GM23338 (cell line): ENCODE measurements around the gene NOS2. TPM values are rescaled to one million over a fixed set of nuclear protein-coding genes. Genes with fewer than 3 reads are reported as not detected.
A peak's percentile ranks its signal among the peaks of the same experiment; 100 is the strongest.

Source experiments
- ATAC-seq: fragments of 200-7000 bp; cut with Tn5 transposase; 3 replicates; pipeline ENCODE4 v1.9.1; 2020
- DNase-seq: peaks from one replicate; pipeline ENCODE4 v3.0.0-alpha.2; 2015; ENCODE audit warnings: low spot score
- H2AFZ ChIP-seq: fragments of 200-600 bp; sonication (generic); 2 replicates; pipeline ENCODE4 v1.8.0; 2016; ENCODE audit warnings: antibody characterized with exemption, mild to moderate bottlenecking, moderate library complexity
- H3F3A ChIP-seq: fragments of 200-600 bp; sonication (generic); replicated peaks from 2 replicates; pipeline ENCODE4 v1.8.0; 2017; ENCODE audit warnings: antibody characterized with exemption, mixed run types, low read depth
- H3K27ac ChIP-seq: fragments of 200-600 bp; sonication (generic); 2 replicates; pipeline ENCODE4 v1.6.1; 2016; ENCODE audit warnings: low read depth
- H3K27me3 ChIP-seq: fragments of 200-600 bp; sonication (generic); 2 replicates; pipeline ENCODE4 v1.8.0; 2016; ENCODE audit warnings: mild to moderate bottlenecking, mixed run types, moderate library complexity; ENCODE audit not compliant: insufficient read depth
- H3K36me3 ChIP-seq: fragments of 200-600 bp; sonication (generic); 2 replicates; pipeline ENCODE4 v1.8.0; 2016; ENCODE audit warnings: mild to moderate bottlenecking; ENCODE audit not compliant: insufficient read depth
- H3K4me1 ChIP-seq: fragments of 200-600 bp; sonication (generic); 2 replicates; pipeline ENCODE4 v1.8.0; 2016; ENCODE audit warnings: mild to moderate bottlenecking, moderate library complexity; ENCODE audit not compliant: insufficient read depth
- H3K4me2 ChIP-seq: fragments of 200-600 bp; sonication (generic); 2 replicates; pipeline ENCODE4 v1.7.1; 2017; ENCODE audit warnings: mixed run types
- H3K4me3 ChIP-seq: fragments of 200-600 bp; sonication (generic); 2 replicates; pipeline ENCODE4 v1.6.1; 2016; ENCODE audit warnings: mixed run types
- H3K79me2 ChIP-seq: fragments of 200-600 bp; sonication (generic); replicated peaks from 2 replicates; pipeline ENCODE4 v1.8.0; 2017; ENCODE audit warnings: mild to moderate bottlenecking; ENCODE audit not compliant: insufficient read depth
- H3K9me2 ChIP-seq: fragments of 200-600 bp; sonication (generic); 2 replicates; pipeline ENCODE4 v1.8.0; 2017; ENCODE audit not compliant: insufficient read depth
- H4K20me1 ChIP-seq: fragments of 200-600 bp; sonication (generic); replicated peaks from 2 replicates; pipeline ENCODE4 v1.8.0; 2017; ENCODE audit warnings: mild to moderate bottlenecking; ENCODE audit not compliant: insufficient read depth
- H3K27ac Mint-ChIP-seq: 2 replicates; pipeline ENCODE4 v1.8.0; 2020; ENCODE audit warnings: inconsistent platforms, mild to moderate bottlenecking, moderate library complexity, mixed read lengths
- H3K27me3 Mint-ChIP-seq: 3 replicates; pipeline ENCODE4 v1.8.0; 2022; ENCODE audit warnings: low read depth, mild to moderate bottlenecking, moderate library complexity, mixed read lengths, inconsistent platforms; ENCODE audit not compliant: insufficient read depth, poor library complexity
- H3K36me3 Mint-ChIP-seq: 3 replicates; pipeline ENCODE4 v1.8.0; 2021; ENCODE audit warnings: low read depth, mild to moderate bottlenecking, inconsistent platforms, moderate library complexity, mixed read lengths
- H3K4me1 Mint-ChIP-seq: 3 replicates; pipeline ENCODE4 v1.8.0; 2020; ENCODE audit warnings: mild to moderate bottlenecking, inconsistent platforms, mixed read lengths
- H3K4me3 Mint-ChIP-seq: 3 replicates; pipeline ENCODE4 v1.8.0; 2021; ENCODE audit warnings: moderate library complexity, mild to moderate bottlenecking, inconsistent platforms, mixed read lengths
- H3K9me3 Mint-ChIP-seq: 3 replicates; pipeline ENCODE4 v1.8.0; 2020; ENCODE audit warnings: moderate library complexity, mild to moderate bottlenecking, inconsistent platforms, mixed read lengths
- CREB1 ChIP-seq: fragments of 250-450 bp; sonication (Bioruptor Pico); IDR thresholded peaks from 2 replicates; pipeline ENCODE4 v1.5.0; 2020; ENCODE audit warnings: low read depth, mild to moderate bottlenecking, moderate library complexity
- EZH2 ChIP-seq: fragments of 200-600 bp; sonication (generic); IDR thresholded peaks from one replicate; pipeline ENCODE4 v1.8.0; 2017; ENCODE audit warnings: antibody characterized with exemption, mild to moderate bottlenecking, low read depth; ENCODE audit not compliant: unreplicated experiment
- EZH2phosphoT487 ChIP-seq: fragments of 200-600 bp; sonication (generic); IDR thresholded peaks from one replicate; pipeline ENCODE4 v1.8.1; 2018; ENCODE audit warnings: antibody characterized with exemption; ENCODE audit not compliant: unreplicated experiment
- NANOG ChIP-seq: IDR thresholded peaks from 2 replicates; pipeline ENCODE4 v1.6.1; 2016; ENCODE audit warnings: antibody characterized with exemption, borderline replicate concordance
- STAT1 ChIP-seq: IDR thresholded peaks from one replicate; pipeline ENCODE4 v1.6.1; 2016; ENCODE audit warnings: antibody characterized with exemption; ENCODE audit not compliant: unreplicated experiment
- ZNF114 ChIP-seq: fragments of 250-450 bp; sonication (Bioruptor Pico); IDR thresholded peaks from 2 replicates; pipeline ENCODE4 v1.5.0; 2020; ENCODE audit warnings: mild to moderate bottlenecking, moderate library complexity
- ZNF331 ChIP-seq: fragments of 250-450 bp; sonication (Bioruptor Pico); IDR thresholded peaks from 2 replicates; pipeline ENCODE4 v1.5.0; 2020; ENCODE audit warnings: low read depth, mild to moderate bottlenecking, moderate library complexity
- polyA plus RNA-seq: library from polyadenylated mRNA; unstranded; fragments of >200 nt; fragmentation: Nextera tagmentation; extraction: Ambion mirVana; gene quantifications from 2 replicates; pipeline ENCODE4 v1.2.1, GENCODE V29; 2016
- total RNA-seq: library from RNA; depleted of rRNA; stranded (reverse); fragments of >200 nt; shearing (Covaris generic); gene quantifications from 2 replicates; pipeline ENCODE4 v1.2.3, GENCODE V29; 2014
- TF ChIP-seq, protein P1 (sequence below), 2 experiments: fragments of 200-600 bp in 1 of 2; sonication (generic) in 1 of 2; conservative IDR thresholded peaks; 2 replicates each; pipeline versions ENCODE4 v1.5.1 to v1.6.1; 2016 to 2017; ENCODE audit warnings: antibody characterized with exemption in 2 of 2, low read depth in 2 of 2, mild to moderate bottlenecking in 2 of 2, moderate library complexity in 1 of 2

NOS2 gene
- total and polyA plus RNA-seq, 2 experiments from 2014 or later, result 0.44 to 2.7 TPM

DNA sequence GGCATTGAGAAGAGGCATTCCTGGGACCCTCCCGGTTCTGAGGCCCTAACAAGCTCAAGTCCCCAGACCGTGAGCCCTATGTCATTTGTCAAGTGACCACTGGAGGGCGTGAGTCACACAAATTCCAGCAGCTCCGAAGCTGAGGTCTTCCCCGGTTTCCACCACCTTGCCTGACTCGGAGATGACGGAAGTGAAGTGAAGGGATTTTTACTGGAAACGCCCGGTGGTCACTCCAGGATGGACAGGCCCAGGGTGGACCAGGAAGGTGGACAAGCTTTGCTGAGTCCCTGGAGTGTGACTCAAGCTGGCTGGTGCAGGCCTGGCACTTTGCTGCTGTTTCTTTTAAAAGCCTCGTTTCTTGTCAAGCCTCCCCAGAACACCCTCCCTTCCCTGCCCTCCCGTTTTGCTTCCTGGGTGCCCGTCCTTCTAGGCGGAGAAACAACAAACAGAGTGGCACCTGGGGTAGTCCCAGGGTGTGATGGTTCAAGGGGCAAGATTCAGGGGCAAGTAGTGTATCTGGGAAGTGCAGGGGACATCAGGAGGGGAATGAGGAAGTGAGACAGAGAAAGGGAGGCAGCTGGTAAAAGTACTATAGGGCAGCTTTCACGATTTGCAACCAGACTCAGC, 5.3 kb upstream of the NOS2 start:
- Histone ChIP-seq H4K20me1 (no peaks in the 10 kb centered on the region), H3F3A (no peaks in the 10 kb centered on the region), H3K4me1 (no peaks in the 10 kb centered on the region; the same call in 1 of the 2 replicates), H3K27ac (no peak overlapping the region), H3K36me3 (no peaks in the 10 kb centered on the region), H2AFZ (peak overlapping the region; percentile 97), H3K4me2 (peak overlapping the region; percentile 56), H3K79me2 (no peaks in the 10 kb centered on the region), H3K4me3 (peak overlapping the region; percentile 6; the same call in 1 of the 2 replicates), H3K27me3 (no peaks in the 10 kb centered on the region), H3K9me2 (peaks cover 4% of the 10 kb centered on the region; the same call in 1 of the 2 replicates)
- Mint-ChIP-seq H3K27me3 (peaks cover 14% of the 10 kb centered on the region), H3K27ac (no peak overlapping the region), H3K9me3 (peaks cover 11% of the 10 kb centered on the region; the same call in 2 of the 3 replicates), H3K4me1 (peaks cover 24% of the 10 kb centered on the region), H3K36me3 (no peaks in the 10 kb centered on the region), H3K4me3 (peak overlapping the region; percentile 32; the same call in 1 of the 3 replicates)
- peak; percentile 90 for ATAC-seq
- TF ChIP-seq, protein P1, sequence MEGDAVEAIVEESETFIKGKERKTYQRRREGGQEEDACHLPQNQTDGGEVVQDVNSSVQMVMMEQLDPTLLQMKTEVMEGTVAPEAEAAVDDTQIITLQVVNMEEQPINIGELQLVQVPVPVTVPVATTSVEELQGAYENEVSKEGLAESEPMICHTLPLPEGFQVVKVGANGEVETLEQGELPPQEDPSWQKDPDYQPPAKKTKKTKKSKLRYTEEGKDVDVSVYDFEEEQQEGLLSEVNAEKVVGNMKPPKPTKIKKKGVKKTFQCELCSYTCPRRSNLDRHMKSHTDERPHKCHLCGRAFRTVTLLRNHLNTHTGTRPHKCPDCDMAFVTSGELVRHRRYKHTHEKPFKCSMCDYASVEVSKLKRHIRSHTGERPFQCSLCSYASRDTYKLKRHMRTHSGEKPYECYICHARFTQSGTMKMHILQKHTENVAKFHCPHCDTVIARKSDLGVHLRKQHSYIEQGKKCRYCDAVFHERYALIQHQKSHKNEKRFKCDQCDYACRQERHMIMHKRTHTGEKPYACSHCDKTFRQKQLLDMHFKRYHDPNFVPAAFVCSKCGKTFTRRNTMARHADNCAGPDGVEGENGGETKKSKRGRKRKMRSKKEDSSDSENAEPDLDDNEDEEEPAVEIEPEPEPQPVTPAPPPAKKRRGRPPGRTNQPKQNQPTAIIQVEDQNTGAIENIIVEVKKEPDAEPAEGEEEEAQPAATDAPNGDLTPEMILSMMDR (conservative IDR thresholded peaks at IDR 0.05; ENCODE audit: low read depth in 2 of 2), result peak; percentile 77 to 92
- TF ChIP-seq ZNF114 (no peak), EZH2phosphoT487 (no peak), STAT1 (no peak), NANOG (no peak), CREB1 (no peak), EZH2 (no peak), ZNF331 (no peak)
- peak; percentile 94 for DNase-seq

- H3K27me3 Mint-ChIP-seq, result peaks cover 10% of the 10 kb centered on the region
Observed at GRCh38 chr17:27804113-27804512, 3.8 kb upstream of the NOS2 start.

More at GRCh38 chr17:27804113-27804512, 3.8 kb upstream of the NOS2 start:
- ATAC-seq (peak; percentile 62), DNase-seq (peak; percentile 45)
- H3K9me3 Mint-ChIP-seq, result peaks cover 2% of the 10 kb centered on the region; the same call in 2 of the 3 replicates
- Histone ChIP-seq H3K4me3 (no peak overlapping the region), H3K4me1 (no peaks in the 10 kb centered on the region; the same call in 1 of the 2 replicates), H3K27me3 (no peaks in the 10 kb centered on the region), H3K79me2 (no peaks in the 10 kb centered on the region), H3K9me2 (peaks cover 2% of the 10 kb centered on the region; the same call in 1 of the 2 replicates), H3K36me3 (no peaks in the 10 kb centered on the region), H3F3A (no peaks in the 10 kb centered on the region), H4K20me1 (no peaks in the 10 kb centered on the region), H3K27ac (no peak overlapping the region), H2AFZ (no peak overlapping the region), H3K4me2 (no peak overlapping the region)
- TF ChIP-seq, protein P1 (conservative IDR thresholded peaks at IDR 0.05; ENCODE audit: low read depth in 2 of 2), result peak in 1 of 2 experiments; percentile 20; a peak in 2 of 4 replicates
- no peak for TF ChIP-seq NANOG
- H3K36me3 Mint-ChIP-seq, result no peaks in the 10 kb centered on the region
- H3K4me3 Mint-ChIP-seq, result no peak overlapping the region
- H3K27ac Mint-ChIP-seq, result no peak overlapping the region
- peaks cover 21% of the 10 kb centered on the region for H3K4me1 Mint-ChIP-seq
